A549 treated with CORT108297 at 1 μM for 4 hours (cell line): Measurements from ENCODE around the gene WFDC9. TPM values are rescaled to one million over a fixed set of nuclear protein-coding genes. Genes with fewer than 3 reads are reported as not detected.

Experiments used
- total RNA-seq: library from RNA; stranded (reverse); fragments of 200-300 nt; extraction: Qiagen RNA extraction; gene quantifications from 5 replicates; pipeline ENCODE4 v1.2.3, GENCODE V29; 2022

The WFDC9 gene
- total RNA-seq, result not detected in 5 replicates

DNA sequence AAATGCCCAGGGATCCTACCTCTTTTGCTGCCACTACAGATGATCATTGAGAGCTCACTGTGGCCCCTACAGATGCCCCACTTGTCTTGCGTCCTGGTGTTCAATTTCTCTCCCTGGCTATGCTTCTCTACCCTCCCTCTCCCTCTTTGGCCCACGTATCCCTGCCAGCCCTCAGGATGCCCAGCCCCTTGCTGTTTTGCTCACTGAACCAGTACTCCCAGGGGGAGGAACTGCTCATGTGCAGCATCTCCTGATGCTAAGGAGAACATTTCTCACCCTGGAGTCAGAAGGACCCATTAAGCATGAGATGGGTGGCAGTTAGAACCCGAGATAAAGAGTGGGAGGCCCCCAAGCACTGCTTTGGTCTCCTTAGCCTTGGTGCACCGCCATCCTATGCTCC, at the start of gene WFDC9:
Gene WFDC9 (minus strand): TSS at position 101 of the 400 bp plus-strand sequence. CDS start 21,103 bp downstream, outside the sequence.

DNA sequence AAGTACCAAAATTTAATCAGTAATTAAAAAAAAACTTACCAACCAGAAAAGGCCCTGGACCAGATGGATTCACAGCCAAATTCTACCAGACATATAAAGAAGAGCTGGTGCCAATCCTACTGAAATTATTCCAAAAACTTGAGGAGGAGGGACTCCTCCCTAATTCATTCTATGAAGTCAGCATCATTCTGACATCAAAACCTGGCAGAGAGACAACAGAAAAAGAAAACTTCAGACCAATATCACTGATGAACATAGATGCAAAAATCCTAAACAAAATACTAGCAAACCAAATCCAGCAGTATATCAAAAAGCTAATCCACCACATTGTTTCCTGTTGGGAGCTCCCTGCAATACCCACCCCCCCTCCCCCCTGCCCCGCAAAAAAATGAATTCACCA, 39.1 kb upstream of the WFDC9 start, which contains the start of gene WFDC11:
Gene WFDC11 (minus strand): TSS at position 101 of the 400 bp plus-strand sequence. CDS start 19,639 bp downstream, outside the sequence.

DNA sequence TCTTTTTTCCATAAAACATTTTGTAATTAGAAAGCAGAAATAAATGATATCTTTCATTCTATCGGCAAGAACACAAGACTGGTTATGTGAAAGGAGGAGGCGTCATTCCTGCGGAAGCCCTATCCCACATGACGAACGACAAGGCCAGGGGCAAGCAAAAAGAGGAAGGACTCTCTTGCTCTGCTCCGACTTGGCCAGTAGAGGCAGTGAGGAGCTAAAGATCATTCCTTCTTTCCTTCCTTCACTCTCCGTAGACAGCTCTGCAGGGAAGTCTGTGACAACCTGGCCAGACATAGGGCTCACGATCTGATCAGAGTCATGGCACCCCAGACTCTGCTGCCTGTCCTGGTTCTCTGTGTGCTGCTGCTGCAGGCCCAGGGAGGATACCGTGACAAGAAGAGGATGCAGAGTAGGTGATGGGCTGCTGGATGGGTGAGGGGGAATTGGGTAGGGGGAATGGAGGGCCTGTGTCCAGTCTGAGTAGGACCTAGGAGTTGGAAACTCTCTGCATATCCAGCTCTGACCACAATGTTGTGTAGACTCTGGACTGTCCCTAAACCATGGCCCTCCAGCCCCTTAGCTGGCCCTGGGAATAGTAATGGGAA, 1.5 kb downstream of the WFDC9 start, which contains the start of gene WFDC10A:
Gene WFDC10A (plus strand): TSS at position 244 of the 605 bp plus-strand sequence. CDS start 75 bp downstream, at position 319.

GRCh38 chr20:45579184-45579583, 51.9 kb downstream of the WFDC9 start, which contains the start of gene WFDC8:
WFDC8 (minus strand) TSS chr20:45579284; CDS start chr20:45579247, 37 bp downstream.

Other genes starting within 250 kb of the WFDC9 start
- 22.6 to 29.6 TPM (median 26.6 TPM) in 5 replicates for gene DBNDD2, start 223.0 kb downstream of the WFDC9 start, total RNA-seq
- 85.4 to 103 TPM (median 97.4 TPM) in 5 replicates for gene PIGT, start 215.1 kb downstream of the WFDC9 start, total RNA-seq
- gene WFDC2, start 161.5 kb downstream of the WFDC9 start, total RNA-seq, result 0.20 to 0.23 TPM in 2 of 5 replicates, not detected in the others
- gene SPINT3, start 115.7 kb downstream of the WFDC9 start, total RNA-seq, result not detected in 5 replicates
- gene WFDC6, start 91.8 kb downstream of the WFDC9 start, total RNA-seq, result not detected in 5 replicates
- gene EPPIN, start 83.9 kb downstream of the WFDC9 start, total RNA-seq, result not detected in 5 replicates
- gene WFDC8, start 52.0 kb downstream of the WFDC9 start, total RNA-seq, result not detected in 5 replicates
- gene WFDC10A, start 1.5 kb downstream of the WFDC9 start, total RNA-seq, result not detected in 5 replicates
- gene WFDC11, start 39.0 kb upstream of the WFDC9 start, total RNA-seq, result not detected in 5 replicates
- gene WFDC13, start 70.8 kb upstream of the WFDC9 start, total RNA-seq, result not detected in 5 replicates
- gene WFDC10B, start 73.7 kb upstream of the WFDC9 start, total RNA-seq, result not detected in 5 replicates
- gene SPINT4, start 91.1 kb upstream of the WFDC9 start, total RNA-seq, result not detected in 5 replicates
- gene WFDC3, start 160.6 kb upstream of the WFDC9 start, total RNA-seq, result 0.18 to 0.50 TPM in 2 of 5 replicates, not detected in the others
- 30.7 to 37.1 TPM (median 36.3 TPM) in 5 replicates for gene DNTTIP1, start 160.7 kb upstream of the WFDC9 start, total RNA-seq
- 232 to 256 TPM (median 248 TPM) in 5 replicates for gene UBE2C, start 181.4 kb upstream of the WFDC9 start, total RNA-seq
- gene TNNC2, start 196.0 kb upstream of the WFDC9 start, total RNA-seq, result 0.13 to 0.35 TPM (median 0.24 TPM) in 3 of 5 replicates, not detected in the others
- 8.6 to 11.7 TPM (median 11.0 TPM) in 5 replicates for gene SNX21, start 202.5 kb upstream of the WFDC9 start, total RNA-seq
- gene ACOT8, start 226.1 kb upstream of the WFDC9 start, total RNA-seq, result 13.9 to 22.6 TPM (median 20.1 TPM) in 5 replicates
- gene ZSWIM3, start 226.3 kb upstream of the WFDC9 start, total RNA-seq, result 1.4 to 2.1 TPM (median 1.4 TPM) in 5 replicates
- gene ZSWIM1, start 249.9 kb upstream of the WFDC9 start, total RNA-seq, result 5.1 to 6.7 TPM (median 6.0 TPM) in 5 replicates